ENCODE measurements around the gene MOK.

DNA sequence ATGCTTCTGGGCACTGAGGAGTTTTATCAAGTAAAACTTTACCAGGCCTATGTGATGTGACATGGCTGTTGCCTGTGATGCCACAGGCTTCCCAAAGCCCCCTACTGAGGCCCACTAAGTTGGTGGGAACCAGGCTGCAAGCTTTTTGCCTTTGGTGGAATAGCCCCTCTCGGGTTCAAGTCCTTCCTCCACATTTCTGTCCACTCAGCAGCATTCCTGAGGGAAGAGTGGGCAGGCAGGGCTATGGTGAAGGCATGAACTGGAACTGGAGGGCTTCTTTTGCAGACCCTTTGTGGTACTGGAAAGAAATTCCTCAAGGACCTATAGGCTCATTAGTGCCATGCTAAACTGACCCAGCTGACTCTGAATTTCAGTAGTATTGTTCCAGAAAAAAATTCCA is 116.8 kb downstream of the MOK start:
- TF ChIP-seq, protein P1, sequence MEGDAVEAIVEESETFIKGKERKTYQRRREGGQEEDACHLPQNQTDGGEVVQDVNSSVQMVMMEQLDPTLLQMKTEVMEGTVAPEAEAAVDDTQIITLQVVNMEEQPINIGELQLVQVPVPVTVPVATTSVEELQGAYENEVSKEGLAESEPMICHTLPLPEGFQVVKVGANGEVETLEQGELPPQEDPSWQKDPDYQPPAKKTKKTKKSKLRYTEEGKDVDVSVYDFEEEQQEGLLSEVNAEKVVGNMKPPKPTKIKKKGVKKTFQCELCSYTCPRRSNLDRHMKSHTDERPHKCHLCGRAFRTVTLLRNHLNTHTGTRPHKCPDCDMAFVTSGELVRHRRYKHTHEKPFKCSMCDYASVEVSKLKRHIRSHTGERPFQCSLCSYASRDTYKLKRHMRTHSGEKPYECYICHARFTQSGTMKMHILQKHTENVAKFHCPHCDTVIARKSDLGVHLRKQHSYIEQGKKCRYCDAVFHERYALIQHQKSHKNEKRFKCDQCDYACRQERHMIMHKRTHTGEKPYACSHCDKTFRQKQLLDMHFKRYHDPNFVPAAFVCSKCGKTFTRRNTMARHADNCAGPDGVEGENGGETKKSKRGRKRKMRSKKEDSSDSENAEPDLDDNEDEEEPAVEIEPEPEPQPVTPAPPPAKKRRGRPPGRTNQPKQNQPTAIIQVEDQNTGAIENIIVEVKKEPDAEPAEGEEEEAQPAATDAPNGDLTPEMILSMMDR (IDR thresholded peaks at IDR 0.05; ENCODE audit: low read length): no peak
- TF ChIP-seq EZH2 (optimal IDR thresholded peaks at IDR 0.05; ENCODE audit: low read depth, low read length) (no peak), EZH2phosphoT487 (IDR thresholded peaks at IDR 0.05; ENCODE audit: low read length) (no peak)

Measured in MM.1S (cell line).